ENCODE results near the gene DIPK1B. TPM values are rescaled to one million over a fixed set of nuclear protein-coding genes. Genes with fewer than 3 reads are reported as not detected.
"Not testable (repeated sequence)": the region's sequence is repeated elsewhere in the genome, so short reads cannot be mapped to it uniquely, and the experiment has no call there.

Gene DIPK1B
- total and polyA plus RNA-seq, 9 donors, result 14.1 to 25.3 (median 20.3) TPM

DNA sequence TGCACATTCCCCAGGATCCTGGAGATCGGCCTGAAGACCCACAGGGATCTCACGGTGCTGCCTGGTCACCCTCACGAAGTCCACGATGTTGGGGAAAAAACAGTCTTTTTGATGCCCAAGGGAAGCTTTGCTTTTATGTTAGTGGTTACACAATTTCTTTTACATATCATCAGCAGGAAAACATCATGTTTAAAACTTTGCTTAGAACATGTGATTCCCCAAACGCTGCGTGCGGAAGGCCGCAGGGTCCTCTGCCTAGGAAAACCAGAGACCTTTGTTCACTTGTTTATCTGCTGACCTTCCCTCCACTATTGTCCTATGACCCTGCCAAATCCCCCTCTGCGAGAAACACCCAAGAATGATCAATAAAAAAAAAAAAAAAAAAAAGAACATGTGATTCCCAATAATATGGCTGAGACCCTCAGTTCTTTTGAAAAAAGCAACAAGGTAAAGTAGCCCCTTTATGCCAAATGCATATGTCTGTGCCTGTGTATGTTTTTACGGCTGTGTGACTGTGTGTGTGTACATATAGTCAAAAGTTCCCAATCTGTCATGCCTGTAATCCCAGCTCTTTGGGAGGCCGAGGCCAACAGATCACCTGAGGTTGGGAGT is 13.6 kb upstream of the DIPK1B start:
- WGBS (ENCODE audit: insufficient coverage), result 67% methylated on average over 1 of the region's 11 CpGs
- Histone ChIP-seq H3K4me3 (ENCODE audit: low read length) (no peak overlapping the region), H3K4me1 (ENCODE audit: control insufficient read depth, insufficient read depth, low read length) (peaks cover 48% of the 10 kb centered on the region), H3K36me3 (ENCODE audit: control insufficient read depth, insufficient read depth, low read length) (no peaks in the 10 kb centered on the region), H3K27me3 (ENCODE audit: control insufficient read depth, insufficient read depth, low read length) (peaks cover 27% of the 10 kb centered on the region), H3K27ac (ENCODE audit: low read length) (no peak overlapping the region), H3K9me3 (replicated peaks; ENCODE audit: control insufficient read depth, low read depth, low read length) (no peaks in the 10 kb centered on the region)
- no peak for DNase-seq

DNA sequence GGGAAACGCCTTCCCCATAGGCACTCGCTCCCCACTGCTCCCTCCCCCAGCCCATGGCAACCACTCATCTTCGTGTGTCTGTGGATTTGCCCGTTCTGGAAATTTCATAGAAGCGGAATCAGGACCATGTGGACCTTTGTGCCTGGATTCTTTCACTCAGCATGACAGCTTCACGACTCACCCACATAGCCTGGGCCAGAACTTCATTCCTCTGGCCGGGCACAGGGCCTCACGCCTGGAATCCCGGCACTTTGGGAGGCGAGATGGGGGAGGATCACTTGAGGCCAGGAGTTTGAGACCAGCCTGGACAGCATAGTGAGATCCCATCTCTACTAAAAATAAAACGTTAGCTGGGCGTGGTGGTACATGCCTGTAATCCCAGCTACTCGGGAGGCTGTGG is 12.1 kb upstream of the DIPK1B start:
- H3K4me1 ChIP-seq (ENCODE audit: control insufficient read depth, insufficient read depth, low read length), result peaks cover 35% of the 10 kb centered on the region
- WGBS (ENCODE audit: insufficient coverage), result 74% methylated on average over 9 of the region's 13 CpGs
- no peak for DNase-seq
- H3K36me3 ChIP-seq (ENCODE audit: control insufficient read depth, insufficient read depth, low read length), result no peaks in the 10 kb centered on the region
- no peak overlapping the region for H3K27ac ChIP-seq (ENCODE audit: low read length)
- no peaks in the 10 kb centered on the region for H3K9me3 ChIP-seq (replicated peaks; ENCODE audit: control insufficient read depth, low read depth, low read length)
- H3K4me3 ChIP-seq (ENCODE audit: low read length), result no peak overlapping the region
- H3K27me3 ChIP-seq (ENCODE audit: control insufficient read depth, insufficient read depth, low read length), result peaks cover 27% of the 10 kb centered on the region

DNA sequence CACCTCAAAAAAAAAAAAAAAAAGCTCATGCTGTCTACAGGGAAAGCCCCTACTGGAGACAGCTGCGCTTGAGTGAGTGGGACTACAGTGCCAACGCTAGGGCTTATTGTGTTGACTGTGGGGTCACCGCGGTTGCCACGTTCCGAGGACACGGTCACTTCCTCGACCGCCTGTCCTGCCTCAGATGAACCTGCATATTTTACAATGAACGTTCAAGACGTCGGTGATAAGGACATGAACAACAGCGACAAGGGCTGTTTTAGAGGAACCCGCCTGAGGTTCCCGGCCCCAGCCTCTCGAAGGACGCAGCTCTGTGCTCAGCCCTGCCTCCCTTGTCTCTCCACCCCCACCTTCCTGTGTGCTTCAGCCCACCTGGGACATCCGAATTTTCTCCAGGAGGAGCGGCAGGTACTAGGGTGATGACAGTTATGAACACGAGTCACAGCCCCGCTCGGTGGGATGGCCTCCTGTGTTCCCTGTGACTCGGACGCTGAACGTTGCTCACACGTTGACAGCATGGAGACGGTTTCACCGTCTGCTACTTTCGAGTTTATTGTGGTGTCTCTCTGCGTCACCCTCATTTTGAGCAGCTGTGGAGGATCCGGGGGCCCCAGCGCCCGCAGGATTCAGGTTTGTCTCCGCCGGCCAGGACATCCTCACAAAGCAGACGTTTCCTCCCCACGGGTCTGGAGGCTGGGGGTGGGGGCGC is 11.3 kb upstream of the DIPK1B start:
- H3K9me3 ChIP-seq (replicated peaks; ENCODE audit: control insufficient read depth, low read depth, low read length), result no peaks in the 10 kb centered on the region
- peaks cover 27% of the 10 kb centered on the region for H3K27me3 ChIP-seq (ENCODE audit: control insufficient read depth, insufficient read depth, low read length)
- WGBS (ENCODE audit: insufficient coverage), result 29% methylated on average over 38 of the region's 38 CpGs
- H3K36me3 ChIP-seq (ENCODE audit: control insufficient read depth, insufficient read depth, low read length), result no peaks in the 10 kb centered on the region
- H3K4me3 ChIP-seq (ENCODE audit: low read length), result no peak overlapping the region
- no peak for DNase-seq
- H3K4me1 ChIP-seq (ENCODE audit: control insufficient read depth, insufficient read depth, low read length), result peaks cover 27% of the 10 kb centered on the region
- no peak overlapping the region for H3K27ac ChIP-seq (ENCODE audit: low read length)

DNA sequence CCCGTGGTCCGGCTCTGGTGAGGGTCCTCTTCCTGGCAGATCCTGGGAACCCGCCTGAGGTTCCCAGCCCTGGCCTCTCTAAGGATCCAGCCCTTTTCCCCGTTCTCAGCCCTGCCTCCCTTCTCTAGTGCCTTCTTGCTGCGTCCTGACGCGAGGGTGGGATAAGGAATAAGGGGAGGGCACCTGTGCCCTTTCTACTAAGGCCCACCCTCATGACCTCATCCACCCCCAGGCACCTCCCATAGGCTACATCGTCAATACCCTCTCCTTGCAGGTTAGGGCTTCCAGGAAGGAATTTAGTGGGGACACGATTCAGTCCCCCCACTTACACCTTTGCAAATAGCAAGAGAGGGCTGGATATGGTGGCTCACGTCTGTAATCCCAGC is 10.7 kb upstream of the DIPK1B start:
- peaks cover 22% of the 10 kb centered on the region for H3K4me1 ChIP-seq (ENCODE audit: control insufficient read depth, insufficient read depth, low read length)

DNA sequence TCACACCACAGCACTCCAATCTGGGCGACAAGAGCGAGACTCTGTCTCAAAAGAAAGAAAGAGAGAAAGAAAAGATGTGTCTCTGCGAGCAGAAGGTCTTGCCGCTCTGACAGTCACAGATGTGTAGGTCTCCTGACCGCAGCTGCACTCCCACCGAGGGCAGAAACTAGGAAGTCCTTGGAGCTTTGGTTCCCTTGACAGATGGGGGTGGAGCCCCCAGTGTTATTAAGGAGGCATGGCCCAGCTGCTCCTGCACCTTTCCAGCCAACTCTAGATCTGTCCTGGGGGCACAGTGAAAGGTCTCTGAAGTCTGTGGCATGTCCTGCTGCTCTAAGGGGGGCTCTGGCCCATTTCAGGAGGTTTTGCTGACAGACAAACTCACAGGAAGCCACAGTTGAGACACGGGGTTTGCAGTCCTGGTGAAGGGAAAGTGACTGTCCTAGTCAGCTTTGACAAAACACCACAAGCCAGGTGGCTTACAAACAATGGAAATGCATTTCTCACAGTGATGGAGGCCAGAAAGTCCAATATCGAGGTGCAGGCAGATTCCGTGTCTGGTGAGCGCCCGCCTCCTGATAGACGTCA is 9.0 kb upstream of the DIPK1B start:
- H3K4me3 ChIP-seq (ENCODE audit: low read length), result no peak overlapping the region
- DNase-seq, result no peak
- H3K27ac ChIP-seq (ENCODE audit: low read length), result no peak overlapping the region
- 62% methylated on average over 4 of the region's 12 CpGs for WGBS (ENCODE audit: insufficient coverage)
- peaks cover 13% of the 10 kb centered on the region for H3K4me1 ChIP-seq (ENCODE audit: control insufficient read depth, insufficient read depth, low read length)
- H3K27me3 ChIP-seq (ENCODE audit: control insufficient read depth, insufficient read depth, low read length), result peaks cover 25% of the 10 kb centered on the region
- no peaks in the 10 kb centered on the region for H3K36me3 ChIP-seq (ENCODE audit: control insufficient read depth, insufficient read depth, low read length)
- H3K9me3 ChIP-seq (replicated peaks; ENCODE audit: control insufficient read depth, low read depth, low read length), result no peaks in the 10 kb centered on the region

More for the DNA sequence above, 10.7 kb upstream of the DIPK1B start:
- H3K9me3 ChIP-seq (replicated peaks; ENCODE audit: control insufficient read depth, low read depth, low read length), result no peaks in the 10 kb centered on the region
- H3K27ac ChIP-seq (ENCODE audit: low read length), result no peak overlapping the region
- H3K36me3 ChIP-seq (ENCODE audit: control insufficient read depth, insufficient read depth, low read length), result no peaks in the 10 kb centered on the region
- H3K4me3 ChIP-seq (ENCODE audit: low read length), result no peak overlapping the region
- H3K27me3 ChIP-seq (ENCODE audit: control insufficient read depth, insufficient read depth, low read length), result peaks cover 27% of the 10 kb centered on the region
- no peak for DNase-seq
- WGBS (ENCODE audit: insufficient coverage), result 52% methylated on average over 3 of the region's 10 CpGs

DNA sequence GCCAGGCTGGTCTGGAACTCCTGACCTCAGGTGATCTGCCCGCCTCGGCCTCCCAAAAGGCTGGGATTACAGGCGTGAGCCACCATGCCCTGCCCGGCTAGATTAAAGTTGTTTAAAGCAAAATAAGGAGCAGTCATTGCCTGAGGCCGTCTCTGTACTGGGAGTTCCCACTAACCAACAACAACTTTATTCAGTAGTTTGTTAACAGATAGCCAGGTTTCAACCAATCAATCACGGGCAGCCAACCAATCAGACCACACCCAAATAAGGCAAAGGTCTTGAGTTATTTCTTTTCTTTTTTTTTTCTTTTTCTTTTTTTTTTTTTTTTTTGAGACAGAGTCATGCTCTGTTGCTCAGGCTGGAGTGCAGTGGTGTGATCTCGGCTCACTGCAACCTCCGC is 7.6 kb upstream of the DIPK1B start:
- 93% methylated on average over 5 of the region's 8 CpGs for WGBS (ENCODE audit: insufficient coverage)
- Histone ChIP-seq H3K27me3 (ENCODE audit: control insufficient read depth, insufficient read depth, low read length) (peaks cover 21% of the 10 kb centered on the region), H3K4me1 (ENCODE audit: control insufficient read depth, insufficient read depth, low read length) (peaks cover 13% of the 10 kb centered on the region)
- not testable (repeated sequence) for H3K9me3 ChIP-seq (replicated peaks; ENCODE audit: control insufficient read depth, low read depth, low read length); H3K4me3 ChIP-seq (ENCODE audit: low read length); DNase-seq; H3K36me3 ChIP-seq (ENCODE audit: control insufficient read depth, insufficient read depth, low read length); H3K27ac ChIP-seq (ENCODE audit: low read length)

DNA sequence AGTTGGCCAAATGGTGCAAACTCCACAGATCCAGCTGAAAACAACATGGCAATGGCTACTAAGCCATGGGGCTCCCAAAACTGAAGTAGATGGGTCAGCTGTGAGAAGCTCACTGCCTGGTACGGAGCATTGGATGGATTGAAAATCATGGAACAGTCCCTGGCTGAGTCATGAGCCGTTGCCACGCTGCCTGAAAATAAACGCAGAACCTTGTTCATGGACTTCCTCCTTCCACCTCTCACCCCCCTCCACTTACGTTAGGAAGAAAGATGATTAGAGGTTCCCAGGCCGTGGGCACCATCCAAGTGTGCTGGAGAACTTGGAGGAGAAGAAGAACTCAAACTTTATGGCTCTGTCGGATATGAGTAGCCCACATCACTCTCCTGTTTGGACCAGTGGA is 6.8 kb upstream of the DIPK1B start:
- DNase-seq, result no peak
- Histone ChIP-seq H3K27me3 (ENCODE audit: control insufficient read depth, insufficient read depth, low read length) (peaks cover 14% of the 10 kb centered on the region), H3K4me3 (ENCODE audit: low read length) (no peak overlapping the region), H3K27ac (ENCODE audit: low read length) (no peak overlapping the region), H3K36me3 (ENCODE audit: control insufficient read depth, insufficient read depth, low read length) (no peaks in the 10 kb centered on the region), H3K4me1 (ENCODE audit: control insufficient read depth, insufficient read depth, low read length) (peaks cover 10% of the 10 kb centered on the region), H3K9me3 (replicated peaks; ENCODE audit: control insufficient read depth, low read depth, low read length) (no peaks in the 10 kb centered on the region)
- 60% methylated on average over 2 of the region's 7 CpGs for WGBS (ENCODE audit: insufficient coverage)

DNA sequence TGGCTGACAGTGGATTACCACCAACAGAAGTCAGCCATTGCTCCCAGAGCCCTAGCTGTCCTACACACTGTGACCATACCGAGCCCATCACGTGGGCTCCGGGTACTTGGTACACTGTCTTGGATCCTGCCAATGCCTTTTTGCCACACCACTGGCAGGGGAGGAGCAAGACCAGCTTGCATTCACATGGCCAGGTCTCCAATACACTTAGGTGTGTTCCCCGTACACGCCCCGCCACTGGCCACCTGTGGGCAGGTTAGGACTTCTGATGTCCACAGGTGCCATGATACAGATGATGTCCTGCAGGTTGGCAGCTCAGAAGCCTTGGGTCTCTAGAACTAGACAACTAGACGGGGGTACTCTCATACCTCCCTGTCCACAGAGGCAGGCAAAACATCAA is 5.4 kb upstream of the DIPK1B start:
- Histone ChIP-seq H3K36me3 (ENCODE audit: control insufficient read depth, insufficient read depth, low read length) (no peaks in the 10 kb centered on the region), H3K4me1 (ENCODE audit: control insufficient read depth, insufficient read depth, low read length) (peaks cover 7% of the 10 kb centered on the region), H3K9me3 (replicated peaks; ENCODE audit: control insufficient read depth, low read depth, low read length) (no peaks in the 10 kb centered on the region), H3K27me3 (ENCODE audit: control insufficient read depth, insufficient read depth, low read length) (peaks cover 5% of the 10 kb centered on the region), H3K4me3 (ENCODE audit: low read length) (no peak overlapping the region), H3K27ac (ENCODE audit: low read length) (no peak overlapping the region)
- WGBS (ENCODE audit: insufficient coverage), result 91% methylated on average over 6 of the region's 7 CpGs
- DNase-seq, result no peak

DNA sequence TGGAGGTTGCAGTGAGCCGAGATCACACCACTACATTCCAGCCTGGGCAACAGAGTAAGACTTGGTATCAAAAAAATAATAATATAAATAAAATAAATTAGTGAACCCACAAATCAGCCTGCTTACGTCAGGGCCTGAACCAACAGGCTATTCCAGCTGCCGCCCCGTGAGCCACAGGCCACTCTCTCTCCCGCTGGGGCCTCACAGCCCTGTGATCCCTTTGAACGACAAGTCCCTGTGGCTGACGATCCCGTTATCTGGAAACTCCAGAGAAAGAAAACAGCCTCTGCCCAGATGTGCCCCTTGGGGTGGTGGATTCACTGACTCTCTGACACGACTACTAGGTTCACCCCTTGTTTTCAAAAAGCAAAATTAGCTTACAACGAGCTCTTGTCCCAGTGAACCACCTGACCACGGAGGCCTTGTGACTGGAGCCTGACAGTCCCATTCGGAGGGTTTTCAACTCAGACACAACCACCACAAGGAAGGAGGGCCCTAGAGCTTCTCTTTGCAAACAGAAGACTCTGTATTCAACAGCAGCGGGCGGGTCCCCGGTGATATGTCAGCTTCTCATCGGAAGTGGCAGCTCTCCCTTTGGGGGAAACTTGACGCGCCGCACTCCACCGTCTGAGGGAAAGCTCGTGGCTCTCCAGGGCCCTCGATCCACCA is 4.4 kb upstream of the DIPK1B start:
- DNase-seq, result no peak
- 66% methylated on average over 20 of the region's 22 CpGs for WGBS (ENCODE audit: insufficient coverage)
- Histone ChIP-seq H3K4me3 (ENCODE audit: low read length) (no peak overlapping the region), H3K27me3 (ENCODE audit: control insufficient read depth, insufficient read depth, low read length) (peaks cover 3% of the 10 kb centered on the region), H3K4me1 (ENCODE audit: control insufficient read depth, insufficient read depth, low read length) (peaks cover 9% of the 10 kb centered on the region), H3K36me3 (ENCODE audit: control insufficient read depth, insufficient read depth, low read length) (no peaks in the 10 kb centered on the region), H3K27ac (ENCODE audit: low read length) (no peak overlapping the region), H3K9me3 (replicated peaks; ENCODE audit: control insufficient read depth, low read depth, low read length) (no peaks in the 10 kb centered on the region)

DNA sequence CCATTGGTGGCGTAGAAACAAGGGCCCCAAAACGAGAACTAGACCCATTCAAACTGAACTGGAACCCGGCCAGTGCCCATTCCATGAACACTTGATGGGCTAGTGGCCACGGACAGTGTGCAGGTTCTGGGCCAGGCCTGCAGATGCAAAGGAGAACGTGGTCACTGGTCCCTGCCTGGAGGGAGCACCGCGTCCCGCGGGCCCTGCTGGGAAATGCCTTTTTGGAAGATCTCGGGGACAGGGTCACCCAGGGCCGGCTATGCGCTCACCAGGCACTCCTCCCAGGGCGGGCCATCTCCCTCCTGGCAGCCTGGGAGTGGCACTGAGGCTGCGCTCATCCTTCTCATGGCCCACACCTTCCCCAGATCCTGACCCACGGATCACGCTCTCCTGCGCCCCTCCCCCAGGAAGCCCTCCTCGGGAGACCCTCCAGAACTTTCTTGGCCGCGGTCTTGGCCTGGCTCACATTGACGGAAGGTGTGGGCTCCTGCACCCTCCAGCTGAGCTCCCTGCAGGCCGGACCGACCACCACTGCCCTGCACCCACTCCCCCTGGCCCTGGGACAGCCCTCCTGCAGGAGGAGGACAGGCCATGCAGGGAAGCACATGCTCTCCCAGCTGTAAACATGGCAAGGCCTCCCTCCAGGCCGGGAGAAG is 2.8 kb upstream of the DIPK1B start:
- peak; percentile 10 for DNase-seq
- H3K27me3 ChIP-seq (ENCODE audit: control insufficient read depth, insufficient read depth, low read length), result peaks cover 3% of the 10 kb centered on the region
- no peak overlapping the region for H3K27ac ChIP-seq (ENCODE audit: low read length)
- peaks cover 25% of the 10 kb centered on the region for H3K4me1 ChIP-seq (ENCODE audit: control insufficient read depth, insufficient read depth, low read length)
- H3K36me3 ChIP-seq (ENCODE audit: control insufficient read depth, insufficient read depth, low read length), result peaks cover under 1% of the 10 kb centered on the region
- H3K9me3 ChIP-seq (replicated peaks; ENCODE audit: control insufficient read depth, low read depth, low read length), result no peaks in the 10 kb centered on the region
- 87% methylated on average over 21 of the region's 24 CpGs for WGBS (ENCODE audit: insufficient coverage)
- no peak overlapping the region for H3K4me3 ChIP-seq (ENCODE audit: low read length)
